Sigmoid colon (tissue), 4 donors: ENCODE measurements around the gene KAT8.

ENCODE experiments used
- CTCF ChIP-seq, 4 experiments: fragments of 450-650 bp in 3 of 4; fragments of 200-600 bp in 1 of 4; IDR thresholded peaks; one replicate each; pipeline ENCODE4 v1.5.1; 2016 to 2019; ENCODE audit warnings: antibody characterized with exemption in 4 of 4, mild to moderate bottlenecking in 3 of 4, moderate library complexity in 2 of 4
- EP300 ChIP-seq, 4 donors: sonication (generic); formaldehyde crosslinking; IDR thresholded peaks; one replicate each; pipeline ENCODE4 v1.6.1; 2017; ENCODE audit warnings: antibody characterized with exemption in 4 of 4
- POLR2A ChIP-seq, 2 donors: fragments of 450-650 bp; IDR thresholded peaks; one replicate each; pipeline ENCODE4 v1.6.1; 2016; ENCODE audit warnings: antibody characterized with exemption in 2 of 2, mild to moderate bottlenecking in 2 of 2, moderate library complexity in 2 of 2

GRCh38 chr16:31142109-31143010 lies 24.9 kb downstream of the KAT8 start:
- TF ChIP-seq CTCF (IDR thresholded peaks at IDR 0.05) (peak; percentile 84 to 97 (median 92)), POLR2A (IDR thresholded peaks at IDR 0.05) (no peak), EP300 (IDR thresholded peaks at IDR 0.05) (peak in 1 of 4 donors; percentile 36)
